ENCODE measurements around the gene CDH26. TPM values are rescaled to one million over a fixed set of nuclear protein-coding genes. Genes with fewer than 3 reads are reported as not detected.
A peak's percentile ranks its signal among the peaks of the same experiment; 100 is the strongest.

CDH26 gene
- total RNA-seq, 4 donors from 2014 or later: 2.5 to 10.3 (median 4.0) TPM

DNA sequence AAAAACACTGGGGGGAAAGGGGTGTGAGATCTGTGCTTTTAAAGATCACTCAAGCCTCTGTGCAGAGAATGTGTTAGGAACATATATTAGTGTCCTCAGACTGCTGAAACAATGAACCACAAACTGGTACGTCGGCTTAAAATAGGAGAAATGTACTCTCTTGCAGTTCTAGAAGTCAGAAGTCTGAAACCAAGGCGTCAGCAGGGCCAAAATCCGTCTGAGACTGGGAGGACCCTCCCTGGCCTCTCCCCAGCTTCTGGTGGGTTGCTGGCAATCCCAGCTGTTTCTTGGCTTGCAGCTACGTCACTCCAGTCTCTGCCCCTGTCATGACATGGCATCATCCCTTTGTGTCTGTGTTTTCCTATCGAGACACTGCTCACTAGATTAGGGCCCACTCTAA lies 3.9 kb downstream of the CDH26 start:
- no peak overlapping the region for H3K4me3 ChIP-seq
- TF ChIP-seq, protein P1, sequence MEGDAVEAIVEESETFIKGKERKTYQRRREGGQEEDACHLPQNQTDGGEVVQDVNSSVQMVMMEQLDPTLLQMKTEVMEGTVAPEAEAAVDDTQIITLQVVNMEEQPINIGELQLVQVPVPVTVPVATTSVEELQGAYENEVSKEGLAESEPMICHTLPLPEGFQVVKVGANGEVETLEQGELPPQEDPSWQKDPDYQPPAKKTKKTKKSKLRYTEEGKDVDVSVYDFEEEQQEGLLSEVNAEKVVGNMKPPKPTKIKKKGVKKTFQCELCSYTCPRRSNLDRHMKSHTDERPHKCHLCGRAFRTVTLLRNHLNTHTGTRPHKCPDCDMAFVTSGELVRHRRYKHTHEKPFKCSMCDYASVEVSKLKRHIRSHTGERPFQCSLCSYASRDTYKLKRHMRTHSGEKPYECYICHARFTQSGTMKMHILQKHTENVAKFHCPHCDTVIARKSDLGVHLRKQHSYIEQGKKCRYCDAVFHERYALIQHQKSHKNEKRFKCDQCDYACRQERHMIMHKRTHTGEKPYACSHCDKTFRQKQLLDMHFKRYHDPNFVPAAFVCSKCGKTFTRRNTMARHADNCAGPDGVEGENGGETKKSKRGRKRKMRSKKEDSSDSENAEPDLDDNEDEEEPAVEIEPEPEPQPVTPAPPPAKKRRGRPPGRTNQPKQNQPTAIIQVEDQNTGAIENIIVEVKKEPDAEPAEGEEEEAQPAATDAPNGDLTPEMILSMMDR (IDR thresholded peaks at IDR 0.05): no peak
- no peak for TF ChIP-seq POLR2A (IDR thresholded peaks at IDR 0.05)
- H3K27ac ChIP-seq: peak overlapping the region; percentile 68 to 85 (median 74)
- intact Hi-C loops (cut with DNase I): no loop called here
- peaks cover 0 to 13% (median 0%) of the 10 kb centered on the region in 3 donors for H3K36me3 ChIP-seq
- no peak for DNase-seq
- 72 to 76% methylated on average over 6 of the region's 6 CpGs for WGBS, 2 donors
- no peaks in the 10 kb centered on the region for H3K27me3 ChIP-seq
- no peaks in the 10 kb centered on the region for H3K9me3 ChIP-seq
- H3K4me1 ChIP-seq: peaks cover 0 to 31% (median 3%) of the 10 kb centered on the region in 3 donors

DNA sequence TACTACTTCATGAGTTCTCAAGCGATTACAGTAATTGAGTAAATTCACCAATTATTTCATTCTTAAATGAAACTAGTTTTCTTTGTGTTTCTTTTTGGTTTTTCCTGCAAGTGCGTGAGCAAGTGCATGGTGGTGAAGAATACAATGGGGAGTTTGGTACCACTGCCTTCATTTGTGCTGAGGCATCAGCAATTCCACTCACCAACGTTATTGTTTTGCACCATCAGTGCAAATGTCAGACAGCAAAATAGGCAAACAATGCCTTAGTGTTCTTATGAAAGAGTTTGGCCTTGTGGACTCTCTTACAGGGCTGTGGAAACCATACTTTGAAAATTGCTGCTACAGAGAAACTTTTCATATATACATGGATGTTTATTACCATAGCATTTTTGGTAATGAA lies 8.2 kb downstream of the CDH26 start:
- H3K27me3 ChIP-seq: no peaks in the 10 kb centered on the region
- H3K4me1 ChIP-seq: peaks cover 0 to 36% (median 0%) of the 10 kb centered on the region in 3 donors

DNA sequence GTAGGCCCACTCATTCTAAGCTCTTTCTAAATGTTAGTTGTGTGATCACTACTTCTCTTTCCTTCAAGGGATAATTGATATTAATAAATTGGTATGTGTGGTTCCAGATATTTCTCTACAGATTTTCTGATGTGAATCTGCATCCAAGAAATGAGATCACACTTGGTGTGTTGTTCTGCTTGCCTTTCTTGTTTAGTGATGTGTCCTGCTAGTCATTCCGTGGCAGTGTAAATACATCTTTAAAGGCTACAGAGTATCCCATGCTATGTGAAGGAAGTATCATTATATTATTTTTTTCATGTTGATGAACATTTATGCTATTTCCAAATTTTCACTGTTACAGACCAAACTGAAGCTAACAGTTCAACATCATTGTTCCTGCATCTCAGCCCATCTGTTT lies 13.2 kb downstream of the CDH26 start:
- 50 to 81% methylated on average over 1 of the region's 1 CpG for WGBS, 2 donors
- H3K27ac ChIP-seq: peak overlapping the region; percentile 45 to 86 (median 64)
- TF ChIP-seq, protein P1 (IDR thresholded peaks at IDR 0.05): no peak
- TF ChIP-seq POLR2A (IDR thresholded peaks at IDR 0.05): no peak

More for the DNA sequence above, 8.2 kb downstream of the CDH26 start:
- TF ChIP-seq, protein P1 (IDR thresholded peaks at IDR 0.05): no peak
- TF ChIP-seq POLR2A (IDR thresholded peaks at IDR 0.05): no peak
- Histone ChIP-seq H3K27ac (no peak overlapping the region), H3K4me3 (no peak overlapping the region), H3K36me3 (no peaks in the 10 kb centered on the region), H3K9me3 (no peaks in the 10 kb centered on the region)
- DNase-seq: no peak
- intact Hi-C loops (cut with DNase I): no loop called here
- WGBS, 2 donors: 71 to 77% methylated on average over 2 to 3 of the region's 3 CpGs

DNA sequence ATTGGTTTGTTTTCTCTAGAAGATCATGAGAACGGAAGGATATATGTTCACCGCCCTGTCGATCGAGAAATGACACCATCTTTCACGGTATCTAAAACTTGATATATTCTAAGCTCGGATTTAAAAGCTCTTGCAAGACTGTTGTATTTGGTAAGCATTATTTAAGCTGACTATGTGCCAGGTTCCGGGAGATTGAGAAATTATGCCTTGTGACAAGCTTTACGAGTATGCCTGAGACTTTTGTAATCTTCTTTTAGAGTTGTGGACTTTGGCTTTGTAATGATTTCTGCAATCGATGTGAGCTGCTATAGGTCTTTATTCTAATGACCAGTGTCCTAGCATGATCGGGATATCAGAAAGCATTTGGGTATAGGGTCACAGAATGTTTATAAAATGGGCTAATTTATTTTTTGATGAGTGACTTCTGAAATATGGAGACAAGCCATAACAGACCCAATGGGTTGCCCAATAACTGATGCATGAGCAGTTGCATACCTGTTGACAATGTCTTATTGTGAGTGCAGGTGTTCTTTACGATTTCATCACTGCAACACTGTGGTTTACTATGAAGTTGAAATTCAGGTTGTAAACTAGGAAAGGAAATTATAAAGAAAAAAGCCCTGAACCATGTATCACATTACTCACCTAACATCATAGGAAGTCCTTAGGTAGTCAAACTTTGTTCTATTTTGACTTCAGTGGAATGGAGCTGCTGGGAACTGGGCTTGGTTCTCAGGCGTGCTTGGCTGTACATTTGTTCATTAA lies 14.0 kb downstream of the CDH26 start:
- no peaks in the 10 kb centered on the region for H3K9me3 ChIP-seq
- TF ChIP-seq, protein P1 (IDR thresholded peaks at IDR 0.05): no peak
- no peak for TF ChIP-seq POLR2A (IDR thresholded peaks at IDR 0.05)
- H3K4me3 ChIP-seq: no peak overlapping the region
- H3K36me3 ChIP-seq: no peaks in the 10 kb centered on the region
- peak overlapping the region; percentile 45 to 86 (median 64) for H3K27ac ChIP-seq
- H3K27me3 ChIP-seq: no peaks in the 10 kb centered on the region
- H3K4me1 ChIP-seq: peaks cover 0 to 35% (median 7%) of the 10 kb centered on the region in 3 donors
- no peak for DNase-seq
- intact Hi-C loops (cut with DNase I): no loop called here
- 40 to 48% methylated on average over 12 of the region's 12 CpGs for WGBS, 2 donors

More for the DNA sequence above, 13.2 kb downstream of the CDH26 start:
- intact Hi-C loops (cut with DNase I): no loop called here
- no peaks in the 10 kb centered on the region for H3K36me3 ChIP-seq
- H3K9me3 ChIP-seq: no peaks in the 10 kb centered on the region
- H3K27me3 ChIP-seq: no peaks in the 10 kb centered on the region
- H3K4me3 ChIP-seq: no peak overlapping the region
- peaks cover 0 to 35% (median 7%) of the 10 kb centered on the region in 3 donors for H3K4me1 ChIP-seq
- DNase-seq: no peak

DNA sequence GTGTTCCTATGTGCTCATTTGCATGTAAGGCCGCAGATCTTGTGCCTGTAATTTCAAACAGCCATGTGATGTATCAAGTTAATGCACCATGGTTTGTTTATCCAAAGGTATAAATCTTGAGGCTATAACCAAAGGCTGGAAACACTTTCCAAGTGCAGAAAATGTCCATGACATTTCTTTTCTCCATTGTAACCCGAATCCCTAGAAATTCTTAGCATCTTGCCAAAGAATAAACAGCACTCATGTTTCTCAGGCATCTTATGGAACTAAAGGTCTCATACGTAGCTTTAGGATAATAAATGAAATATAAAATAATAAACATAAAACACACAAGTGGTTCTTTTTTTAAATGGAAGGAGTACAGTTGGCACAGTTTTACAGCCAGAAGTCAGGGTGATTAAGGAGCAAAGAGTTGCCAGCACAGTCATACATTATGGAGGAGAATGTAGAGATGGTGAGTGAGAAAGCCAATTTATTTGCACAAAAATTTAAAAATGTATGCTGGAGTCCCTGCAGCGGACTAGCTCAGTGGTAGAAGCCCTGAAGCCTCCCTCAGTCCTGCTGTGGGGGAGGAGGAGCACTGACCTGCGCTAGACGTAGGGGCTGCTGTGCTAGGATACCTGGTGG lies 18.0 kb downstream of the CDH26 start:
- no peaks in the 10 kb centered on the region for H3K36me3 ChIP-seq
- H3K27me3 ChIP-seq: no peaks in the 10 kb centered on the region
- H3K4me1 ChIP-seq: peaks cover 0 to 15% (median 7%) of the 10 kb centered on the region in 3 donors
- WGBS, 2 donors: 66 to 72% methylated on average over 6 of the region's 6 CpGs
- DNase-seq: no peak
- no peak overlapping the region for H3K27ac ChIP-seq
- intact Hi-C loops (cut with DNase I): no loop called here
- H3K4me3 ChIP-seq: no peak overlapping the region
- no peaks in the 10 kb centered on the region for H3K9me3 ChIP-seq
- TF ChIP-seq POLR2A (IDR thresholded peaks at IDR 0.05): no peak
- TF ChIP-seq, protein P1 (IDR thresholded peaks at IDR 0.05): no peak

All from esophagus squamous epithelium (tissue), 5 donors.